Colonic mucosa (tissue), 4 donors: Measurements from ENCODE around the gene CDK5R1. TPM values are rescaled to one million over a fixed set of nuclear protein-coding genes. Genes with fewer than 3 reads are reported as not detected.

ENCODE experiments used
- DNase-seq: peaks from one replicate; pipeline ENCODE4 v3.0.0-alpha.2; 2020
- H3K27ac ChIP-seq: fragments of 200-600 bp; one replicate; pipeline ENCODE4 v1.8.0; 2021
- H3K27me3 ChIP-seq: fragments of 200-600 bp; one replicate; pipeline ENCODE4 v1.8.0; 2021
- H3K36me3 ChIP-seq: fragments of 200-600 bp; one replicate; pipeline ENCODE4 v1.8.0; 2021
- H3K4me1 ChIP-seq: fragments of 200-600 bp; one replicate; pipeline ENCODE4 v1.8.0; 2021; ENCODE audit warnings: mild to moderate bottlenecking
- H3K4me3 ChIP-seq: fragments of 200-600 bp; one replicate; pipeline ENCODE4 v1.8.0; 2021
- H3K9ac ChIP-seq, 2 donors: one replicate each; pipeline ENCODE4 v1.7.0; 2013; ENCODE audit warnings: control low read depth in 2 of 2, low read depth in 2 of 2, low read length in 2 of 2
- H3K9me3 ChIP-seq: fragments of 200-600 bp; one replicate; pipeline ENCODE4 v1.8.0; 2021
- CTCF ChIP-seq: fragments of 200-600 bp; IDR thresholded peaks from one replicate; pipeline ENCODE4 v1.8.0; 2022; ENCODE audit warnings: antibody characterized with exemption, mild to moderate bottlenecking
- intact Hi-C: fragments of 100-400 bp; cut with DNase I; formaldehyde crosslinking; loops from one replicate; pipeline ENCODE4 v1.14.1; 2022
- total RNA-seq, 2 donors: library from RNA; stranded (reverse); fragmentation: NEBNext Ultra II Directional in 1 of 2; extraction: Animal tissue kit (Norgen Biotek cat#: 25700) in 1 of 2; gene quantifications; one replicate each; pipeline ENCODE4 v1.2.1, GENCODE V29; 2021
- donor health status: healthy.
- donor health status: DM: no; HTN: no; CAD: no.
- donor health status: DM: no; HTN: no; CAD: no.

CDK5R1 gene
- total RNA-seq, 2 donors from 2014 or later: 0.98 to 1.4 TPM

GRCh38 chr17:32518646-32519227 is 31.9 kb downstream of the CDK5R1 start:
- peaks cover 4% of the 10 kb centered on the region for H3K4me1 ChIP-seq
- no peak for DNase-seq
- intact Hi-C loops: no loop called here
- no peaks in the 10 kb centered on the region for H3K36me3 ChIP-seq
- no peak overlapping the region for H3K9ac ChIP-seq
- no peak overlapping the region for H3K27ac ChIP-seq
- no peaks in the 10 kb centered on the region for H3K9me3 ChIP-seq
- H3K4me3 ChIP-seq: peak overlapping the region; percentile 30
- no peak for TF ChIP-seq CTCF
- H3K27me3 ChIP-seq: no peaks in the 10 kb centered on the region

DNA sequence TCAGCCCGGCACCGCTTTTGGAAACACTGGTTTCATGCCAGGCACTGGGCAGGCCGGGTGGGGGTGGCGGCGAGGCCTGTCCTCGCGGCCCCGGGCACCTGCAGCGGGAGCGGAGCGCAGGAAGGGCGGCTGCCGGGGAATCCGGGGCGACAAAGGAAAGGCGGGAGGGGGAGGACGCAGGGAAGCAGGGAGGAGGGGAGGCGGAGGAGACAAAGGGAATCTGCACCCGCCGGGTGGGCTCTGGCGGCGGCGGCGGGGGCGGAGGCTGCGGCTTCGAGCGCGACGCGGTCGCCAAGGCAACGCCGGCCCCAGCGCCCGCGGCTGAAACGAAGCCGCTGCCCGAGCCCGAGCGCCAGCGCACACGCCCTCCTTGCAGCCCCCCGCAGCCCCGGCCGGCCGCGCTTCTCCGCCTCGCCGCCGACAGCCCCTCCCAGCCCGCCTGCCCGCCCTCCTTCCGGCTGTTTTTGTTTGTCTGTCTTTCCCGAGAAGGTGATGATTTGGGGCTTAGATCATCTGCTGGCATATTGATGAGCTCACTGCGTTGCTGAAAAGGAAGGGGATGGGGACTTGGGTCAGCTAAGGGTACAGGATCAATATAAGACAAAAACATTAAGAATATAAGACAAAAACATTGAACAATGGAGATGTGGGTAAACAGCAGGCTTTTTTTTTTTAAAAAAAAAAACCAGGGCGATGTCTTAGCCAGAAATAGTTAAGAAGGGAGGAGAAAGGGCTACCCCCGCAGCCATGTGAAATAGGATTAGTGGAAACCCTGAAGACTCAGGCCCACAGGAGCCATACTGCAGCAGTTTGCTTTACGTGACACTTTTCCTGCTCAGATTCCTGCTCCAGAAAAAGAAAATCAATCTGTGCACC is 32.7 kb downstream of the CDK5R1 start:
- no peaks in the 10 kb centered on the region for H3K9me3 ChIP-seq
- H3K27ac ChIP-seq: no peak overlapping the region
- peak; percentile 47 for DNase-seq
- no peaks in the 10 kb centered on the region for H3K27me3 ChIP-seq
- H3K9ac ChIP-seq: no peak overlapping the region
- no peaks in the 10 kb centered on the region for H3K36me3 ChIP-seq
- H3K4me1 ChIP-seq: peaks cover 4% of the 10 kb centered on the region
- no peak for TF ChIP-seq CTCF
- intact Hi-C loops: no loop called here
- peak overlapping the region; percentile 30 for H3K4me3 ChIP-seq

GRCh38 chr17:32520104-32520701 is 33.4 kb downstream of the CDK5R1 start:
- Histone ChIP-seq H3K9ac (no peak overlapping the region), H3K27ac (no peak overlapping the region), H3K36me3 (no peaks in the 10 kb centered on the region), H3K27me3 (no peaks in the 10 kb centered on the region), H3K4me1 (peaks cover 4% of the 10 kb centered on the region), H3K4me3 (no peak overlapping the region), H3K9me3 (no peaks in the 10 kb centered on the region)
- DNase-seq: peak; percentile 26
- intact Hi-C loops: no loop called here
- TF ChIP-seq CTCF: no peak

- no peak for TF ChIP-seq CTCF
- Histone ChIP-seq H3K4me3 (no peak overlapping the region), H3K27ac (no peak overlapping the region), H3K4me1 (peaks cover 4% of the 10 kb centered on the region), H3K27me3 (no peaks in the 10 kb centered on the region), H3K36me3 (no peaks in the 10 kb centered on the region), H3K9ac (no peak overlapping the region), H3K9me3 (no peaks in the 10 kb centered on the region)
- intact Hi-C loops: no loop called here
- DNase-seq: no peak
Observed at GRCh38 chr17:32520737-32521404, 34.1 kb downstream of the CDK5R1 start.

DNA sequence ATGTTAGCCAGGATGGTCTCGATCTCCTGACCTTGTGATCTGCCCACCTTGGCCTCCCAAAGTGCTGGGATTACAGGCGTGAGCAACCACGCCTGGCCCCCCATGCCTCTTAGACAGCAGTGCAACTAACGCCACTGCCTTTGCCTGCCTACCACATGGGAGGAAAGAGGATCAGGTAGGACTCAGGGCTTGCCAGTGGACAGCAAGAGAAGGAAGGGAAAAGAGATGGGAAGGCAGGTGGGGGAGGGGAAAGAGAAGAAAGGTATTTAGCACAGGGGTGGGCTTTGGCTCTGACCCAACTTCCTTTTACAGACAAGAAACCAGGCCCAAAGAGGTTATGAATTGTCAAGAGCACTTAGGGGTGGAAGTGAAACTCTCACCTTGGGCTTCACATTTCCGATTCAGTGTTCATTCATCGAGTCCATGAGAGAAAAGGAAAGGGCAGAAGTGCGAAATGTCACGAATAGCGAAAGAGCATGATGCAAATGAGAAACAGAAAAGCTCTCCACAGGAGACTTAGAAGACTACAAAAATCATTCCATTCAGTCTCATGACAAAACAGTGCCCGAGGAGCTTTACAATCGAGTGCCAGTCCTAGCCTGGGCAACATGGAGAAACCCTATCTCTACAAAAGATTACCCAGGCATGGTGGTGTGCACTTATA is 36.4 kb downstream of the CDK5R1 start:
- intact Hi-C loops: no loop called here
- H3K36me3 ChIP-seq: no peaks in the 10 kb centered on the region
- no peaks in the 10 kb centered on the region for H3K27me3 ChIP-seq
- no peak overlapping the region for H3K9ac ChIP-seq
- no peak for TF ChIP-seq CTCF
- no peak overlapping the region for H3K4me3 ChIP-seq
- peaks cover 4% of the 10 kb centered on the region for H3K4me1 ChIP-seq
- DNase-seq: no peak
- no peak overlapping the region for H3K27ac ChIP-seq
- H3K9me3 ChIP-seq: no peaks in the 10 kb centered on the region
